Measurements from ENCODE around the gene ALDH1B1.

ALDH1B1 gene

DNA sequence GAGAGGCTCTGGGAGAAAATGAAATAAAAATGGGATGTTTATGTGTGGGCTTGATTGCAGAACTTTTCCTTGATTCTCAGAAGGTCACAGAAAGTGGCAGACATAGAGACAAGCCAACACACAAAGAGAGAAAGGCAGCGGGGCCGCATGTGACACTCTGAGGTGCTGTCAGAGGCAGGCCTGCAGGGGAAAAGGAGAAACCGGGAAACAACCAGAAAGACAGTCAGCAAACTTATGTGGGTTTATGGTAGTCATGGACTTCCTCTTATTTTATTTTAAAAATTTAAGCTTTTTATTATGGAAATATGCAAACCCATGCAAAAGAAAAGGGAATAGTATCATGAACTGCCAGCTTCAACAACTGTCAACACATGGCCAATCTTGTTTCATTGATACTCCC is 48.0 kb downstream of the ALDH1B1 start:
- no peak for DNase-seq (ENCODE audit: low read depth)

GRCh38 chr9:38441347-38442085 is 49.0 kb downstream of the ALDH1B1 start:
- DNase-seq (ENCODE audit: low read depth) = no peak

GRCh38 chr9:38442473-38443096 is 50.1 kb downstream of the ALDH1B1 start:
- DNase-seq (ENCODE audit: low read depth) = no peak

- peak; percentile 52 for DNase-seq (ENCODE audit: low read depth)
Measured at GRCh38 chr9:38443181-38443580, 50.7 kb downstream of the ALDH1B1 start.

DNA sequence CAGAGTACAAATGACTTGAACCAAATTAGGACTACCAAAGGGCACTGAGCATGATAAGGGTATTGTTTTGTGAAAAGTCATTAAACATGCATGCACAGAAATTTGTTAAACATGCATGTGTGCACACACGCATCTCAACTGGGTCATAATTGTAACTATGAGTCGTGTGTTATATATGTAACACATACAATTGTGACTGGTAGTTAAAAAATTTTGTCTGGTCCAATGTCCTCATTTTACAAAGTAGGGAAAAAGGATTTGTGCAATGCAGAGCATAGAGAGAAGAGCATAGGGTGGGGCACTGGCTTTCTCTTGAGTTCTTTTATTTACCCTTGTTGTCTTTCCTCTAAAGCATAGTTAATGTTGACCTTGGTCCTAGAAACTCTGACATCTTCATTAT is 51.1 kb downstream of the ALDH1B1 start:
- DNase-seq (ENCODE audit: low read depth) = peak; percentile 31

DNA sequence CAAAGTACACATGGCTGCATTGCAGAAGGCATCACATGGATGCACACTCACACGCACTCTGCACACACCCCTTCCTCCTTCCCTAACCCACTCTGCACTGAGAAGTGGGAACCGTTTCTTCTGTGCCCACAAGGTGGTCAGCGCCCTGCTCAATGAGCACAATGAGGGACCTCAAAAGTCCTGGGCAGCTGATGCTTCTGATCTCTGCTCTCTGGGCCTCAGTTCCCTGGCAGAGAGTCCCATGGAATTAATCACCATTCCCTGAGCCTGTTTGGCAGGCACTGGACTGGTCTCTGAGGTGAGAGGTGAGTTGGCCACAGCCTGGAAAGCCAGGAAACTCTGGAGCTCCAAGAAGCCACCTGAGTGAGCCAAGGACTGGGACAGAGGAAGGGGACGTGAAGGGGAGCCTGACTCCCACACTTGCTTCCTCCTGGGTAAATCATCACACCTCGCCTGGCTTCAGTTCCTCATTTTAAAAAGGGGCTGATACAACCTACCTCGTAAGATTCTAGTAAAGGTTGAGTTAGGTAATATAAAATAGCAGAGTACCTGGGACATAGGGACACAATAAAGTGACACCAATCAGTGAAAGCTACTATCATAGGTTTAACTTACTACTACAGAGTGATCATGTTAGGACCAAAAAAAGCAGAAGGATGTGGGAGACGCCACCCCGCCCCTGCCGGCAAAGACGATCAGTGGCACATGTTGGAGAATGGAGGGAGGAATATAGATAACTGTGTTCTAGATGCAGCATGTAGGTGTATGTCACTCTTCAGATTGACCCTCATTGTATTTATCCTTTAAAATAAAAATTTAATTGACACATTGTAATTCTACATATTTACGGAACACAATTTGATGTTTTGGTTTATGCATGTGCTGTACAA is 52.9 kb downstream of the ALDH1B1 start:
- DNase-seq (ENCODE audit: low read depth) = no peak

DNA sequence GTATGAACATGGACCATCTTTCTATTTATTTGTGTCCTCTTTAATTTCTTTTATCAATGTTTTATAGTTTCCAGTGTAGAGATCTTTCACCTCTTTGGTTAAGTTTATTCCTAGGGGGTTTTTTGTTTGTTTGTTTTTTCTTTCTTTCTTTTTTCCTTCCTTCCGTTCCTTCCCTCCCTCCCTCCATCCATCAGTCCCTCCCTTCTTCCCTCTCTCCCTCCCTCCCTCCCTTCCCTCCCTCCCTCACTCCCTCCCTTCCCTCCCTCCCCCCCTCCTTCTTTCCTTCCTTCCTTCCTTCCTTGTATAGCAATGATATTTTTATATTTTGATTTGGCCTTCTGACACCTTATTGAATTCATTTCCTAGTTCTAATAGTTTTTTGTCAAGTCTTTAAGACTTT is 55.2 kb downstream of the ALDH1B1 start:
- DNase-seq (ENCODE audit: low read depth) = no peak

All from ELR (cell line).